Ovary (tissue), 9 donors: Measurements from ENCODE around the gene KRTAP17-1. TPM values are rescaled to one million over a fixed set of nuclear protein-coding genes. Genes with fewer than 3 reads are reported as not detected.
"Not testable (repeated sequence)": the region's sequence is repeated elsewhere in the genome, so short reads cannot be mapped to it uniquely, and the experiment has no call there.

Experiments
- DNase-seq, 5 donors: peaks; one replicate each; pipeline ENCODE4 v3.0.0-alpha.2; 2019 to 2020
- H3K27ac ChIP-seq, 2 donors: fragments of 200-600 bp; one replicate each; pipeline versions ENCODE4 v1.5.1 to v1.8.0; 2019 to 2022
- H3K27me3 ChIP-seq: fragments of 200-600 bp; one replicate; pipeline ENCODE4 v1.8.0; 2022
- H3K36me3 ChIP-seq: fragments of 200-600 bp; sonication (generic); one replicate; pipeline ENCODE4 v1.5.1; 2019
- H3K4me1 ChIP-seq: one replicate; pipeline ENCODE4 v1.8.1; 2013; ENCODE audit warnings: mild to moderate bottlenecking, moderate library complexity; ENCODE audit not compliant: insufficient read depth
- H3K4me3 ChIP-seq: fragments of 200-600 bp; sonication (generic); one replicate; pipeline ENCODE4 v1.5.1; 2017
- H3K9me3 ChIP-seq, 2 donors: fragments of 200-600 bp in 1 of 2; sonication (generic) in 1 of 2; one replicate each; pipeline versions ENCODE4 v1.5.1 to v1.8.1; 2013 to 2019; ENCODE audit warnings: mild to moderate bottlenecking in 1 of 2, moderate library complexity in 1 of 2
- CTCF ChIP-seq, 3 donors: fragments of 450-650 bp in 2 of 3; fragments of 200-600 bp in 1 of 3; IDR thresholded peaks; one replicate each; pipeline versions ENCODE4 v1.5.1 to v1.8.0; 2016 to 2022; ENCODE audit warnings: antibody characterized with exemption in 3 of 3, mild to moderate bottlenecking in 1 of 3
- EP300 ChIP-seq: sonication (generic); formaldehyde crosslinking; IDR thresholded peaks from one replicate; pipeline ENCODE4 v1.6.1; 2017; ENCODE audit warnings: antibody characterized with exemption
- POLR2A ChIP-seq: fragments of 450-650 bp; IDR thresholded peaks from one replicate; pipeline ENCODE4 v1.6.1; 2017; ENCODE audit warnings: antibody characterized with exemption, mild to moderate bottlenecking, moderate library complexity
- WGBS, 3 donors: extraction: QIAGEN DNeasy Blood & Tissue Kit in 1 of 3; methylation state at CpG; one replicate each; pipeline versions ENCODE4 v1.1.5 to v1.1.7; 2013 to 2017; 5-methylcytosine and 5-hydroxymethylcytosine counted together
- intact Hi-C, 4 donors: fragments of 100-400 bp; cut with DNase I; formaldehyde crosslinking; loops; one replicate each; pipeline versions ENCODE4 v1.11.0 to v1.15.1; 2022 to 2023
- polyA plus RNA-seq, 2 donors: library from polyadenylated mRNA; stranded (reverse); fragments of 200-250 nt in 1 of 2; fragments of 350-450 nt in 1 of 2; fragmentation: Illumina TruSeq in 1 of 2; extraction: RNeasy Lipid Tissue Mini Kit (QIAGEN cat#74804) in 1 of 2; gene quantifications; one replicate each; pipeline ENCODE4 v1.2.3, GENCODE V29; 2013 to 2014
- total RNA-seq, 7 donors: library from RNA; depleted of rRNA in 2 of 7; stranded (reverse); fragments of >200 nt in 2 of 7; fragmentation: NEBNext Ultra II Directional in 3 of 7; extraction: Animal tissue kit (Norgen Biotek cat#: 25700) in 3 of 7; gene quantifications; one replicate each; pipeline versions ENCODE4 v1.1.0 to v1.2.4, GENCODE V29; 2016 to 2023
- donor health status: DM: no; HTN: no; CAD: no; lungs with moderate emphysema.
- donor health status: DM: no; HTN: no; CAD: no.
- donor health status: Bipolar disorder and iron deficiency.
- donor health status: DM: yes; HTN: yes; CAD: no.
- donor health status: DM: no; HTN: no; CAD: no.
- donor health status: DM: yes; HTN: yes; CAD: no.

Gene KRTAP17-1
- total and polyA plus RNA-seq, 9 donors: not detected

- no peaks in the 10 kb centered on the region for H3K9me3 ChIP-seq
- no peak for DNase-seq
- TF ChIP-seq POLR2A (no peak), EP300 (no peak), CTCF (IDR thresholded peaks at IDR 0.05) (no peak)
- no peaks in the 10 kb centered on the region for H3K4me1 ChIP-seq
- WGBS, 3 donors: 83 to 87% (median 86%) methylated on average over 3 of the region's 3 CpGs
- intact Hi-C loops: no loop called here
- no peaks in the 10 kb centered on the region for H3K36me3 ChIP-seq
- H3K27me3 ChIP-seq: no peaks in the 10 kb centered on the region
- no peak overlapping the region for H3K27ac ChIP-seq
- no peak overlapping the region for H3K4me3 ChIP-seq
These were observed 37.1 kb downstream of the KRTAP17-1 start for GRCh38 chr17:41278176-41278955.

GRCh38 chr17:41275648-41276190, 39.8 kb downstream of the KRTAP17-1 start, which contains the start of gene KRTAP9-7:
Gene KRTAP9-7 (plus strand): TSS chr17:41275698. CDS start chr17:41275698, 0 bp downstream.
- 77 to 96% (median 94%) methylated on average over 3 of the region's 3 CpGs for WGBS, 3 donors
- DNase-seq, intact Hi-C loops: not testable (repeated sequence)

GRCh38 chr17:41271858-41272257, 43.7 kb downstream of the KRTAP17-1 start:
- Histone ChIP-seq H3K27ac (no peak overlapping the region), H3K4me3 (no peak overlapping the region), H3K36me3 (no peaks in the 10 kb centered on the region), H3K9me3 (no peaks in the 10 kb centered on the region), H3K27me3 (no peaks in the 10 kb centered on the region), H3K4me1 (no peaks in the 10 kb centered on the region)
- TF ChIP-seq CTCF (IDR thresholded peaks at IDR 0.05) (no peak), EP300 (no peak), POLR2A (no peak)
- WGBS, 3 donors: 30 to 67% (median 41%) methylated on average over 1 of the region's 1 CpG
- intact Hi-C loops: no loop called here
- DNase-seq: no peak

More at GRCh38 chr17:41275648-41276190, 39.8 kb downstream of the KRTAP17-1 start, which contains the start of gene KRTAP9-7:
- not testable (repeated sequence) for H3K9me3 ChIP-seq, H3K4me3 ChIP-seq, H3K36me3 ChIP-seq, H3K27me3 ChIP-seq, H3K4me1 ChIP-seq, H3K27ac ChIP-seq

GRCh38 chr17:41271323-41271722, 44.2 kb downstream of the KRTAP17-1 start:
- WGBS, 3 donors: 48 to 57% (median 50%) methylated on average over 1 of the region's 1 CpG
- H3K4me1 ChIP-seq, H3K36me3 ChIP-seq, H3K4me3 ChIP-seq, DNase-seq, H3K27me3 ChIP-seq, intact Hi-C loops, H3K27ac ChIP-seq, H3K9me3 ChIP-seq: not testable (repeated sequence)

- Histone ChIP-seq H3K4me1 (no peaks in the 10 kb centered on the region), H3K4me3 (no peak overlapping the region), H3K27ac (no peak overlapping the region), H3K27me3 (no peaks in the 10 kb centered on the region), H3K9me3 (no peaks in the 10 kb centered on the region), H3K36me3 (no peaks in the 10 kb centered on the region)
- 83 to 90% (median 88%) methylated on average over 3 of the region's 3 CpGs for WGBS, 3 donors
- TF ChIP-seq POLR2A: no peak
- no peak for TF ChIP-seq CTCF (IDR thresholded peaks at IDR 0.05)
- TF ChIP-seq EP300: no peak
- no peak for DNase-seq
- intact Hi-C loops: no loop called here
These were observed 47.8 kb downstream of the KRTAP17-1 start for GRCh38 chr17:41267711-41268110.
